Measurements from ENCODE around the gene IL3.

The IL3 gene

GRCh38 chr5:132057498-132058255, 2.8 kb upstream of the IL3 start:
- no peak for DNase-seq

- no peak for DNase-seq
These were observed 1.8 kb upstream of the IL3 start for GRCh38 chr5:132058646-132059042.

- no peak for DNase-seq
These were observed 1.3 kb upstream of the IL3 start for GRCh38 chr5:132059043-132059695.

GRCh38 chr5:132059696-132060500, 557 bp upstream of the IL3 start:
- no peak for DNase-seq

GRCh38 chr5:132063090-132063911, 2.8 kb downstream of the IL3 start:
- DNase-seq: no peak

GRCh38 chr5:132064140-132064539, 3.7 kb downstream of the IL3 start:
- DNase-seq: no peak

- no peak for DNase-seq
These were observed 4.4 kb downstream of the IL3 start for GRCh38 chr5:132064738-132065331.

- no peak for DNase-seq
These were observed 5.0 kb downstream of the IL3 start for GRCh38 chr5:132065351-132065937.

GRCh38 chr5:132065951-132066701, 5.7 kb downstream of the IL3 start:
- no peak for DNase-seq

- no peak for DNase-seq
These were observed 6.4 kb downstream of the IL3 start for GRCh38 chr5:132066871-132067270.

- DNase-seq: no peak
These were observed 7.0 kb downstream of the IL3 start for GRCh38 chr5:132067451-132067850.

- no peak for DNase-seq
These were observed 7.7 kb downstream of the IL3 start for GRCh38 chr5:132067941-132068808.

GRCh38 chr5:132069561-132069960, 9.1 kb downstream of the IL3 start:
- no peak for DNase-seq

GRCh38 chr5:132069994-132070393, 9.5 kb downstream of the IL3 start:
- DNase-seq: no peak

GRCh38 chr5:132070460-132071337, 10.2 kb downstream of the IL3 start:
- DNase-seq: no peak

GRCh38 chr5:132071338-132071707, 10.9 kb downstream of the IL3 start:
- no peak for DNase-seq

- DNase-seq: no peak
These were observed 11.6 kb downstream of the IL3 start for GRCh38 chr5:132072070-132072469.

GRCh38 chr5:132072528-132072927, 12.1 kb downstream of the IL3 start:
- no peak for DNase-seq

All from NCI-H187 treated with DMSO at 0.1 percent for 48 hours (cell line).